Nephron progenitor cell (in vitro differentiated cells): ENCODE results near the gene TPMT.

Experiments used
- DNase-seq: peaks from one replicate; pipeline ENCODE4 v3.0.0; 2021
- H3K27ac Mint-ChIP-seq: 2 replicates; pipeline ENCODE4 v1.8.0; 2021; ENCODE audit warnings: mild to moderate bottlenecking, moderate library complexity, mixed read lengths
- H3K27me3 Mint-ChIP-seq: 2 replicates; pipeline ENCODE4 v1.8.0; 2021; ENCODE audit warnings: mild to moderate bottlenecking, low read depth, mixed read lengths; ENCODE audit not compliant: poor library complexity
- H3K36me3 Mint-ChIP-seq: 2 replicates; pipeline ENCODE4 v1.8.0; 2021; ENCODE audit warnings: low read depth, mixed read lengths
- H3K4me1 Mint-ChIP-seq: 2 replicates; pipeline ENCODE4 v1.8.0; 2021; ENCODE audit warnings: mixed read lengths
- H3K4me3 Mint-ChIP-seq: 2 replicates; pipeline ENCODE4 v1.8.0; 2021; ENCODE audit warnings: mild to moderate bottlenecking, moderate library complexity, mixed read lengths
- H3K9me3 Mint-ChIP-seq: 2 replicates; pipeline ENCODE4 v1.8.0; 2021; ENCODE audit warnings: mild to moderate bottlenecking, moderate library complexity, mixed read lengths
- CTCF ChIP-seq: fragments of 200-600 bp; sonication (generic); IDR thresholded peaks from 2 replicates; pipeline ENCODE4 v1.5.0; 2021; ENCODE audit warnings: antibody characterized with exemption

Gene TPMT

GRCh38 chr6:18154507-18155149 lies at the start of gene TPMT:
TPMT (minus strand) TSS chr6:18155077; CDS start chr6:18149127, 5,950 bp downstream.
- peak; percentile 25 for DNase-seq
- Mint-ChIP-seq H3K4me3 (peak within 1 kb of the TSS; percentile 99), H3K27me3 (peaks cover 8% of the 10 kb centered on the region), H3K27ac (peak within 1 kb of the TSS; percentile 99), H3K36me3 (peaks cover 9% of the 10 kb centered on the region), H3K4me1 (peaks cover 22% of the 10 kb centered on the region), H3K9me3 (no peaks in the 10 kb centered on the region)
- TF ChIP-seq CTCF, result no peak

- no peak for TF ChIP-seq CTCF
- Mint-ChIP-seq H3K9me3 (no peaks in the 10 kb centered on the region), H3K36me3 (peaks cover 22% of the 10 kb centered on the region), H3K27ac (no peak overlapping the region), H3K4me1 (no peaks in the 10 kb centered on the region), H3K27me3 (peaks cover 4% of the 10 kb centered on the region), H3K4me3 (no peak overlapping the region)
- DNase-seq, result no peak
These were observed 48.9 kb upstream of the TPMT start for GRCh38 chr6:18203786-18204185.

GRCh38 chr6:18192026-18192425 lies 37.1 kb upstream of the TPMT start:
- TF ChIP-seq CTCF, result no peak

GRCh38 chr6:18189196-18189595 lies 34.3 kb upstream of the TPMT start:
- DNase-seq, result no peak
- no peak overlapping the region for H3K27ac Mint-ChIP-seq
- H3K9me3 Mint-ChIP-seq, result no peaks in the 10 kb centered on the region
- no peak for TF ChIP-seq CTCF
- H3K36me3 Mint-ChIP-seq, result peaks cover 16% of the 10 kb centered on the region
- H3K4me3 Mint-ChIP-seq, result no peak overlapping the region
- peaks cover 30% of the 10 kb centered on the region for H3K4me1 Mint-ChIP-seq
- peaks cover 7% of the 10 kb centered on the region for H3K27me3 Mint-ChIP-seq

More at GRCh38 chr6:18192026-18192425, 37.1 kb upstream of the TPMT start:
- H3K27ac Mint-ChIP-seq, result no peak overlapping the region
- H3K9me3 Mint-ChIP-seq, result no peaks in the 10 kb centered on the region
- peaks cover 36% of the 10 kb centered on the region for H3K36me3 Mint-ChIP-seq
- H3K27me3 Mint-ChIP-seq, result peaks cover 3% of the 10 kb centered on the region
- no peak overlapping the region for H3K4me3 Mint-ChIP-seq
- no peak for DNase-seq
- peaks cover 10% of the 10 kb centered on the region for H3K4me1 Mint-ChIP-seq

- TF ChIP-seq CTCF, result no peak
- H3K4me3 Mint-ChIP-seq, result no peak overlapping the region
- H3K27ac Mint-ChIP-seq, result no peak overlapping the region
- DNase-seq, result no peak
- peaks cover 21% of the 10 kb centered on the region for H3K36me3 Mint-ChIP-seq
- peaks cover 7% of the 10 kb centered on the region for H3K27me3 Mint-ChIP-seq
- H3K9me3 Mint-ChIP-seq, result no peaks in the 10 kb centered on the region
- H3K4me1 Mint-ChIP-seq, result peaks cover 30% of the 10 kb centered on the region
These were observed 32.8 kb upstream of the TPMT start for GRCh38 chr6:18187701-18188100.

- Mint-ChIP-seq H3K4me3 (no peak overlapping the region), H3K36me3 (peaks cover 28% of the 10 kb centered on the region), H3K27me3 (peaks cover 7% of the 10 kb centered on the region), H3K4me1 (peaks cover 34% of the 10 kb centered on the region), H3K9me3 (no peaks in the 10 kb centered on the region), H3K27ac (peak overlapping the region; percentile 98)
- no peak for DNase-seq
- TF ChIP-seq CTCF, result no peak
These were observed 31.8 kb upstream of the TPMT start for GRCh38 chr6:18186540-18187250.
